ENCODE results near the gene UBP1. TPM values are rescaled to one million over a fixed set of nuclear protein-coding genes. Genes with fewer than 3 reads are reported as not detected.
A peak's percentile ranks its signal among the peaks of the same experiment; 100 is the strongest.
"Not testable (repeated sequence)": the region's sequence is repeated elsewhere in the genome, so short reads cannot be mapped to it uniquely, and the experiment has no call there.

The UBP1 gene
- total RNA-seq, 1 experiment from 2014 or later, result 50.4 TPM

GRCh38 chr3:33458446-33458845 lies 18.2 kb upstream of the UBP1 start:
- no peak for TF ChIP-seq EZH2 (IDR thresholded peaks at IDR 0.05; ENCODE audit: low read depth)
- no peak for TF ChIP-seq CTCF (conservative IDR thresholded peaks at IDR 0.05)
- Histone ChIP-seq H3K27ac (no peak overlapping the region), H3K4me2 (no peak overlapping the region), H4K20me1 (ENCODE audit: insufficient read depth) (no peaks in the 10 kb centered on the region), H3K9me2 (ENCODE audit: insufficient read depth) (no peaks in the 10 kb centered on the region), H2AFZ (no peak overlapping the region), H3K4me3 (no peak overlapping the region), H3K36me3 (ENCODE audit: low read depth) (no peaks in the 10 kb centered on the region), H3K79me2 (ENCODE audit: low read depth) (no peaks in the 10 kb centered on the region), H3F3A (ENCODE audit: insufficient read depth, low read depth) (no peaks in the 10 kb centered on the region), H3K4me1 (replicated peaks; ENCODE audit: insufficient read depth) (no peaks in the 10 kb centered on the region), H3K9me3 (ENCODE audit: insufficient read depth, low read depth) (no peaks in the 10 kb centered on the region), H3K27me3 (ENCODE audit: insufficient read depth, low read depth) (no peaks in the 10 kb centered on the region)
- ChIA-PET POLR2A (ENCODE audit: unreplicated experiment) (no interaction called here), CTCF (no interaction called here)
- intact Hi-C loops (cut with micrococcal nuclease; ENCODE audit: unreplicated experiment), result no loop called here
- no peak for DNase-seq
- BruUV-seq (replicated peaks), result no TSS peak

- intact Hi-C loops (cut with micrococcal nuclease; ENCODE audit: unreplicated experiment), result no loop called here
- no peaks in the 10 kb centered on the region for H3K4me1 ChIP-seq (replicated peaks; ENCODE audit: insufficient read depth)
- TF ChIP-seq EZH2 (IDR thresholded peaks at IDR 0.05; ENCODE audit: low read depth), result no peak
- no peak for TF ChIP-seq CTCF (conservative IDR thresholded peaks at IDR 0.05)
These were observed 16.6 kb upstream of the UBP1 start for GRCh38 chr3:33456756-33457155.

GRCh38 chr3:33453331-33453761 lies 13.1 kb upstream of the UBP1 start:
- no peak overlapping the region for H3K4me2 ChIP-seq

More at GRCh38 chr3:33456756-33457155, 16.6 kb upstream of the UBP1 start:
- POLR2A ChIA-PET (ENCODE audit: unreplicated experiment), result no interaction called here
- H3K9me2 ChIP-seq (ENCODE audit: insufficient read depth), result no peaks in the 10 kb centered on the region
- BruUV-seq (replicated peaks), result no TSS peak
- no peak for DNase-seq
- no peaks in the 10 kb centered on the region for H3K27me3 ChIP-seq (ENCODE audit: insufficient read depth, low read depth)
- no peaks in the 10 kb centered on the region for H4K20me1 ChIP-seq (ENCODE audit: insufficient read depth)
- H3K9me3 ChIP-seq (ENCODE audit: insufficient read depth, low read depth), result no peaks in the 10 kb centered on the region
- no peaks in the 10 kb centered on the region for H3K36me3 ChIP-seq (ENCODE audit: low read depth)
- H2AFZ ChIP-seq, result no peak overlapping the region
- no peaks in the 10 kb centered on the region for H3F3A ChIP-seq (ENCODE audit: insufficient read depth, low read depth)
- H3K79me2 ChIP-seq (ENCODE audit: low read depth), result no peaks in the 10 kb centered on the region
- no peak overlapping the region for H3K27ac ChIP-seq
- CTCF ChIA-PET, result no interaction called here
- H3K4me2 ChIP-seq, result no peak overlapping the region
- H3K4me3 ChIP-seq, result no peak overlapping the region

GRCh38 chr3:33451994-33452393 lies 11.8 kb upstream of the UBP1 start:
- H3F3A ChIP-seq (ENCODE audit: insufficient read depth, low read depth); H3K4me3 ChIP-seq; H3K27ac ChIP-seq; H3K27me3 ChIP-seq (ENCODE audit: insufficient read depth, low read depth); CTCF ChIA-PET; DNase-seq; H3K9me3 ChIP-seq (ENCODE audit: insufficient read depth, low read depth); intact Hi-C loops (cut with micrococcal nuclease; ENCODE audit: unreplicated experiment); BruUV-seq (replicated peaks); H2AFZ ChIP-seq; H4K20me1 ChIP-seq (ENCODE audit: insufficient read depth); H3K4me1 ChIP-seq (replicated peaks; ENCODE audit: insufficient read depth); H3K36me3 ChIP-seq (ENCODE audit: low read depth); H3K79me2 ChIP-seq (ENCODE audit: low read depth); H3K9me2 ChIP-seq (ENCODE audit: insufficient read depth): not testable (repeated sequence)
- POLR2A ChIA-PET (ENCODE audit: unreplicated experiment), result interaction anchor here (0.7 kb wide), 1 partner anchor 25 kb away, joined by 3 read pairs; no protein-coding TSS in a partner anchor
- H3K4me2 ChIP-seq, result 0 out of 2 replicates have a peak overlapping the region, but pooled peaks have one; percentile 47

More at GRCh38 chr3:33453331-33453761, 13.1 kb upstream of the UBP1 start:
- CTCF ChIA-PET, result no interaction called here
- Histone ChIP-seq H3K9me3 (ENCODE audit: insufficient read depth, low read depth) (no peaks in the 10 kb centered on the region), H2AFZ (no peak overlapping the region), H3K27ac (no peak overlapping the region), H3F3A (ENCODE audit: insufficient read depth, low read depth) (no peaks in the 10 kb centered on the region), H3K27me3 (ENCODE audit: insufficient read depth, low read depth) (no peaks in the 10 kb centered on the region), H3K9me2 (ENCODE audit: insufficient read depth) (no peaks in the 10 kb centered on the region), H3K36me3 (ENCODE audit: low read depth) (no peaks in the 10 kb centered on the region), H3K4me3 (no peak overlapping the region), H3K4me1 (replicated peaks; ENCODE audit: insufficient read depth) (no peaks in the 10 kb centered on the region), H3K79me2 (ENCODE audit: low read depth) (no peaks in the 10 kb centered on the region), H4K20me1 (ENCODE audit: insufficient read depth) (no peaks in the 10 kb centered on the region)
- POLR2A ChIA-PET (ENCODE audit: unreplicated experiment), result no interaction called here
- no TSS peak for BruUV-seq (replicated peaks)
- DNase-seq, result no peak
- intact Hi-C loops (cut with micrococcal nuclease; ENCODE audit: unreplicated experiment), result no loop called here
- TF ChIP-seq EZH2 (IDR thresholded peaks at IDR 0.05; ENCODE audit: low read depth) (no peak), CTCF (conservative IDR thresholded peaks at IDR 0.05) (no peak)

All from PC-9 (cell line).